ENCODE results near the gene CRYBG1.

Gene CRYBG1

GRCh38 chr6:106525107-106525881 lies 164.8 kb downstream of the CRYBG1 start:
- no peak for DNase-seq (ENCODE audit: low read depth)

- no peak for DNase-seq (ENCODE audit: low read depth)
Measured at GRCh38 chr6:106525882-106526275, 165.4 kb downstream of the CRYBG1 start.

- no peak for DNase-seq (ENCODE audit: low read depth)
Measured at GRCh38 chr6:106527117-106527516, 166.6 kb downstream of the CRYBG1 start.

- DNase-seq (ENCODE audit: low read depth), result no peak
Measured at GRCh38 chr6:106527979-106528378, 167.5 kb downstream of the CRYBG1 start.

GRCh38 chr6:106528521-106528920 lies 168.0 kb downstream of the CRYBG1 start:
- no peak for DNase-seq (ENCODE audit: low read depth)

- no peak for DNase-seq (ENCODE audit: low read depth)
Measured at GRCh38 chr6:106529438-106529837, 168.9 kb downstream of the CRYBG1 start.

- no peak for DNase-seq (ENCODE audit: low read depth)
Measured at GRCh38 chr6:106530026-106530425, 169.5 kb downstream of the CRYBG1 start.

GRCh38 chr6:106530502-106530901 lies 170.0 kb downstream of the CRYBG1 start:
- DNase-seq (ENCODE audit: low read depth), result no peak

GRCh38 chr6:106533054-106533453 lies 172.5 kb downstream of the CRYBG1 start:
- DNase-seq (ENCODE audit: low read depth), result no peak

- DNase-seq (ENCODE audit: low read depth), result no peak
Measured at GRCh38 chr6:106534004-106534403, 173.5 kb downstream of the CRYBG1 start.

GRCh38 chr6:106534564-106534982 lies 174.1 kb downstream of the CRYBG1 start:
- no peak for DNase-seq (ENCODE audit: low read depth)

GRCh38 chr6:106535012-106535411 lies 174.5 kb downstream of the CRYBG1 start:
- DNase-seq (ENCODE audit: low read depth), result no peak

- no peak for DNase-seq (ENCODE audit: low read depth)
Measured at GRCh38 chr6:106536357-106536756, 175.8 kb downstream of the CRYBG1 start.

GRCh38 chr6:106536851-106537250 lies 176.3 kb downstream of the CRYBG1 start:
- no peak for DNase-seq (ENCODE audit: low read depth)

GRCh38 chr6:106537662-106538061 lies 177.1 kb downstream of the CRYBG1 start:
- no peak for DNase-seq (ENCODE audit: low read depth)

GRCh38 chr6:106538145-106538544 lies 177.6 kb downstream of the CRYBG1 start:
- no peak for DNase-seq (ENCODE audit: low read depth)

GRCh38 chr6:106539936-106540335 lies 179.4 kb downstream of the CRYBG1 start:
- no peak for DNase-seq (ENCODE audit: low read depth)

GRCh38 chr6:106540432-106540831 lies 179.9 kb downstream of the CRYBG1 start:
- DNase-seq (ENCODE audit: low read depth), result no peak

GRCh38 chr6:106540907-106541306 lies 180.4 kb downstream of the CRYBG1 start:
- no peak for DNase-seq (ENCODE audit: low read depth)

GRCh38 chr6:106546261-106546690 lies 185.8 kb downstream of the CRYBG1 start:
- no peak for DNase-seq (ENCODE audit: low read depth)

GRCh38 chr6:106546691-106547414 lies 186.3 kb downstream of the CRYBG1 start:
- DNase-seq (ENCODE audit: low read depth), result no peak

GRCh38 chr6:106547601-106548453 lies 187.3 kb downstream of the CRYBG1 start:
- DNase-seq (ENCODE audit: low read depth), result no peak
